Activated naive CD8-positive, alpha-beta T cell (primary cell): ENCODE measurements around the gene HSF2BP.
"Not testable (repeated sequence)": the region's sequence is repeated elsewhere in the genome, so short reads cannot be mapped to it uniquely, and the experiment has no call there.

ENCODE experiments used
- H3K27ac Mint-ChIP-seq: one replicate; pipeline ENCODE4 v1.8.0; 2021; ENCODE audit warnings: mixed read lengths
- H3K27me3 Mint-ChIP-seq: one replicate; pipeline ENCODE4 v1.8.0; 2021; ENCODE audit warnings: mixed read lengths
- H3K36me3 Mint-ChIP-seq: one replicate; pipeline ENCODE4 v1.8.0; 2021; ENCODE audit warnings: mixed read lengths
- H3K4me1 Mint-ChIP-seq: one replicate; pipeline ENCODE4 v1.8.0; 2021; ENCODE audit warnings: low read depth, mixed read lengths
- H3K4me3 Mint-ChIP-seq: one replicate; pipeline ENCODE4 v1.8.0; 2021; ENCODE audit warnings: mild to moderate bottlenecking, mixed read lengths
- H3K9me3 Mint-ChIP-seq: one replicate; pipeline ENCODE4 v1.8.0; 2021; ENCODE audit warnings: low read depth, mixed read lengths

The HSF2BP gene

DNA sequence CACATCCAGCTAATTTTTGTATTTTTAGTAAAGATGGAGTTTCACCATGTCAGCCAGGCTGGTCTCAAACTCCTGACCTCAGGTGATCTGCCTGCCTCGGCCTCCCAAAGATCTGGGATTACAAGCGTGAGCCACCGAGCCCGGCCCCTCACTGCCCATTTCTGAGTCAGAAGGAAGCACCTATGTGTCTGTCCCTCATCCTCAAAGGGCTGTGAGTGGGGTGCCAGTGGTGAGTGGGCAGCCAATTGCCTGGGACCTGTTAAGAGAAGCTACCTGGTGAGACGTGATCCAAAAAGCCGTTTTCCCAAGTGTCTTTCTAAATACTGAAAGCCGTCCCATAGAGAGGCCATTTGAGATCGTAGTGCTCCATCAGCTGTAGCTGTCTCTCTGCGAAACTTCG is 32.5 kb upstream of the HSF2BP start:
- Mint-ChIP-seq H3K4me3 (no peak overlapping the region), H3K27ac (no peak overlapping the region), H3K9me3 (no peaks in the 10 kb centered on the region), H3K4me1 (peaks cover 1% of the 10 kb centered on the region), H3K36me3 (peaks cover 8% of the 10 kb centered on the region), H3K27me3 (no peaks in the 10 kb centered on the region)

DNA sequence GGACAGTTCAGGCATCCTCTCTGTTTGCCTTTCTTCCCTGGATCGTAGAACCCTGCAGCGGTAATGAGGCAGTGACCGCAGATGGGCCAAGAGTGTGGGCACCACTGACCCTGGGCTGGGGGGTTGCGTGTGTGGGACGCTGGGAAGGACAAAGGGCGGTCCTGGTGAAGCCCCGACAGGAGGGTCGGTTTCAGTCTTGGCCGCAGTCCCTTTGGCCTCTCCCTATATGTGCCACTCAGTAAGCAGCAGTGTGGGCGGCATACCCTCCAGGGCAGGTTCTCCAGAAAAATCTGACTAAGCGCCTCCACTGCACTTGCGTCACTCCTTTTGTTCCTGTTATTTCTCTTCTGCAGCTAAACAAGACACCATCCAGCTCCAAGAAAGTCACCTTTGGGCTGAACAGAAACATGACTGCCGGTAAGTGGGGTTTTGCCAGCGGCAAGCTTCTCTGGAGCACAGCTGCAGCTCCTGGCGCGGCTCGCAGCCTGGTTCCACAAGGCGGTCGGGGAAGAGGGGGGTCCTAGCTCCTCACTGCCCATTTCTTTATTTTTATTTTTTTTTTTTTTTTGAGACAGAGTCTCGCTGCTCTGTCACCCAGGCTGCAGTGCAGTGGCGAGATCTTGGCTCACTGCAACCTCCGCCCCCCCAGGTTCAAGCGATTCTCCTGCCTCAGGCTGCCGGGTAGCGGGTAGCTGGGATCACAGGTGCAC is 32.0 kb upstream of the HSF2BP start:
- Mint-ChIP-seq H3K9me3 (no peaks in the 10 kb centered on the region), H3K27me3 (no peaks in the 10 kb centered on the region), H3K4me1 (no peaks in the 10 kb centered on the region), H3K36me3 (peaks cover 7% of the 10 kb centered on the region), H3K27ac (no peak overlapping the region), H3K4me3 (no peak overlapping the region)

DNA sequence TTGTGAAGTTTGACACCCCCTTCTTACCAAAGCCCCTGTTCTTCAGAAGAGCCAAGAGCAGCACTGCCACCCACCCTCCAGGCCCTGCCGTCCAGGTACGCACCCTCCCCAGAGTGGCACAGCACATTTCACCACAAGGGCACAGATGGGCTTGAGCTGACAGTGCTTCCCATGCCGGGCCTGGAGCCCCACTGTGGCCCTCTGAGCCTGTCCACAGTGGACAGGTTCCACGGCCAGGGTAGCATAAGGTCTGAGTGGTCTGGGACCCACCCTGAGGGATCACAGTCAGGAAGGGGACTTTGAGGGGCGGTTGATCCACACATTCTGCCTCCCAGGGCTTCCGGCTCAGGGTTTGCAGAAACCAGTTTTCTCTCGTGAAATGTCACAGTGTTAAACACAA is 31.1 kb upstream of the HSF2BP start:
- Mint-ChIP-seq H3K27ac (no peak overlapping the region), H3K9me3 (no peaks in the 10 kb centered on the region), H3K4me3 (no peak overlapping the region), H3K27me3 (no peaks in the 10 kb centered on the region), H3K36me3 (peaks cover 8% of the 10 kb centered on the region), H3K4me1 (no peaks in the 10 kb centered on the region)

DNA sequence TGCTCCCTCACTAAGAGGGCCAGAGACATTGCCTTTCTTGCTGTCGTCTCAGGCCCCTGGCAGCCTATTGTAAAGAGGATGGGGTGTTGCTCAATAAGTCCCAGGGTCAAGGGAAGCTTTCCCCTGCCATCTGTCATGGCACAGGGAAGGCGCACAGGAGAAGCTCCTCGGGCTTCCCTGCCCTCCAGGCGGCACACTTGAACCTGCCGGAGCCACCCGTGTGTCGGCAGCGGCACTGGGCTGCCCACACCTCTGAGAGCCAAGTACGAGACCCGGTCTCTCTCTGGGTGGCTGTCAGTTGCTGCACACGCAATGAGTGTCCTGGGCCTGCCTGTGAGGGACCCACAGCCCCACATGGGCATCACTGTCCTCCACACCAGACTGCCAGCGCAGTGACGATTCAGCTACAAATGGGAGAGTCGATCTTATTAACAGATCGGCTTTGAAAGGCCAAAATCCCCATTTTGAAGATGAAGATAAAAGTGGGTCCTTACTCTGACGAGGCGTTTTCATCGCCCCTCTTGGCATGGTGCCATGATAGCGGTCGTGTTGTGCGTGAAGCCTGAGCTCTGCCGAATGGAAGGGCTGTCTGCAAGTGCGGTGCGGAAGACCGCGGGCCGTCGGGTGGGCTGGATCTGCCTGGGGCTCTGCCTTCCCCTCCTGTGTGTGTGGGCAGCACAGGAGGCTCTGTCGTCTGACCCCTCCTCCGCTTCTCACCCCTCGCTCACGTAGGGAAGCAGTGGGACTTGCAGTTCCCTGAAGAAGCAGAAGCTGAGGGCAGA is 30.5 kb upstream of the HSF2BP start:
- no peaks in the 10 kb centered on the region for H3K27me3 Mint-ChIP-seq
- H3K4me3 Mint-ChIP-seq = no peak overlapping the region
- H3K27ac Mint-ChIP-seq = no peak overlapping the region
- no peaks in the 10 kb centered on the region for H3K9me3 Mint-ChIP-seq
- H3K4me1 Mint-ChIP-seq = no peaks in the 10 kb centered on the region
- H3K36me3 Mint-ChIP-seq = peaks cover 11% of the 10 kb centered on the region

DNA sequence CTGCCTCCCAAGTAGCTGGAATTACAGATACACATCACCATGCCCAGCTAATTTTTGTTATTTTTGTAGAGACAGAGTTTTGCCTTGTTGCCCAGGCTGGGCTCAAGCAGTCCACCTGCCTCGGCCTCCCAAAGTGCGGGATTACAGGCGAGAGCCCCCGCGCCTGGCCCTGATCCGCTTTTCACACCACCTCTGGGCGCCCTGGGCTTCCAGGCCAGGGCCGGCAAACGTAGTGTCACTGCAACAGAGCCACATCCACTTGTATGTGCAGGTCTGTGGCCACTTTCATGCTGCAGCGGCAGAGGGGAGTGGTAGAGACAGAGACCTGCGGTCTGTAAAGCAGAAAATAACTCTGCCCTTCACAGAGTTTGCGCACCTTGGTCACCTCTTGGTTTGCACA is 29.6 kb upstream of the HSF2BP start:
- Mint-ChIP-seq H3K27ac (no peak overlapping the region), H3K4me3 (no peak overlapping the region), H3K27me3 (no peaks in the 10 kb centered on the region), H3K36me3 (peaks cover 9% of the 10 kb centered on the region), H3K4me1 (no peaks in the 10 kb centered on the region), H3K9me3 (no peaks in the 10 kb centered on the region)

DNA sequence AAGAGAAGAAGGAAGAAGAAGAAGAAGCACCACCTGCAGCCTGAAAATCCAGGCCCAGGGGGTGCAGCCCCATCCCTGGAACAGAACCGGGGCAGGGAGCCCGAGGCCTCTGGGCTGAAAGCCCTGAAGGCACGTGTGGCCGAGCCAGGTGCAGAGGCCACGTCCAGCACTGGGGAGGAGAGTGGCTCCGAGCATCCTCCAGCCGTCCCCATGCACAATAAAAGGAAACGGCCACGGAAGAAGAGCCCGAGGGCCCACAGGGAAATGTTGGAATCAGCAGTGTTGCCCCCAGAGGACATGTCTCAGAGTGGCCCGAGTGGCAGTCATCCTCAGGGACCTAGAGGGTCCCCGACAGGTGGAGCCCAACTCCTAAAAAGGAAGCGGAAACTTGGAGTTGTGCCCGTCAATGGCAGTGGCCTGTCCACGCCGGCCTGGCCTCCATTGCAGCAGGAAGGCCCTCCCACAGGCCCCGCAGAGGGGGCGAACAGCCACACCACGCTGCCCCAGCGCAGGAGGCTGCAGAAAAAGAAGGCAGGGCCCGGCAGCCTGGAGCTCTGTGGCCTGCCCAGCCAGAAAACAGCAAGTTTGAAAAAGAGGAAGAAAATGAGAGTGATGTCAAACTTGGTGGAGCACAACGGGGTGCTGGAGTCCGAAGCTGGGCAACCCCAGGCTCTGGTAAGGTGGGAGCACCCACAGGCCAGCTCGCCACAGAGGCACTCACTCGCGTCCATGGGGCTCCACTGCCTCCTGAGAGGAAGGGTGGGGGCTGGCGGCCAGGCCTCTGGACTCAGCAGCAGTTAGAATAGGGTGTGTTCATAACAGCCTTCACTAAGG is 28.5 kb upstream of the HSF2BP start:
- no peaks in the 10 kb centered on the region for H3K9me3 Mint-ChIP-seq
- no peaks in the 10 kb centered on the region for H3K4me1 Mint-ChIP-seq
- H3K4me3 Mint-ChIP-seq = no peak overlapping the region
- no peaks in the 10 kb centered on the region for H3K27me3 Mint-ChIP-seq
- H3K27ac Mint-ChIP-seq = no peak overlapping the region
- peaks cover 9% of the 10 kb centered on the region for H3K36me3 Mint-ChIP-seq

DNA sequence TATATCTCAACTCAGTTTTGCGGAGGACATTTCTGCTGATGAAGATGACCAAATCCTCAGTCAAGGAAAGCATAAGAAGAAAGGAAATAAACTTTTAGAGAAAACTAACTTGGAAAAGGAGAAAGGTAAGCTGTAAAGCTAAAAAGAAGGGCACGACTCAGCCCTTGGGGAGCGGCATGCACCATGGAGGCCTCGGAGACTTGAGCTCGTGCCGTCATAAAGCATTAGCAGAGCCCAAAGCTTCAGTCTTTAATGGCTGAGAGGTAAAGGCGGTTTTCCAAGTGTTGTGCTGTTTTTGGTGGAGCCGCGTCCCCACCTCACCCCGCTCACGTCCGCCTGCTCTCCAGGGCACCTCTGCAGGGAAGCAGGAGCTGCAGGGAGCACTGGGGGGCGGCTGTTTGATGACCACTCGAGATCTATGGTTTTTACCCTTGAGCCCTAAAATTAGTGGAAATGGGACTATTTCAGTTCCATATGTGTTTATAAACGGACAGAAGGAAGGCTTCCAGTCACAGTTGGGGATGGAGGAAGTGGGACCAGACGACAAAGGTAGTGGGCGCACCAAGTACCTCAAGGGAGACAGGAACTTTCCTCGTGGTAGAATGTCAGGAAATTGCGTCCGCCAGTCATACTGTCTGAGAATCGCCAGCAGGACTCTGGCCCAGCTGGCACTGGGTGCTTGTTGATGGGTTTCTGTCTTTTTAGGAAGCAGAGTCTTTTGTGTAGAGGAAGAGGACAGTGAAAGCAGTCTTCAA is 27.7 kb upstream of the HSF2BP start:
- H3K4me3 Mint-ChIP-seq = no peak overlapping the region
- peaks cover 7% of the 10 kb centered on the region for H3K36me3 Mint-ChIP-seq
- no peak overlapping the region for H3K27ac Mint-ChIP-seq
- no peaks in the 10 kb centered on the region for H3K4me1 Mint-ChIP-seq
- no peaks in the 10 kb centered on the region for H3K27me3 Mint-ChIP-seq
- no peaks in the 10 kb centered on the region for H3K9me3 Mint-ChIP-seq

DNA sequence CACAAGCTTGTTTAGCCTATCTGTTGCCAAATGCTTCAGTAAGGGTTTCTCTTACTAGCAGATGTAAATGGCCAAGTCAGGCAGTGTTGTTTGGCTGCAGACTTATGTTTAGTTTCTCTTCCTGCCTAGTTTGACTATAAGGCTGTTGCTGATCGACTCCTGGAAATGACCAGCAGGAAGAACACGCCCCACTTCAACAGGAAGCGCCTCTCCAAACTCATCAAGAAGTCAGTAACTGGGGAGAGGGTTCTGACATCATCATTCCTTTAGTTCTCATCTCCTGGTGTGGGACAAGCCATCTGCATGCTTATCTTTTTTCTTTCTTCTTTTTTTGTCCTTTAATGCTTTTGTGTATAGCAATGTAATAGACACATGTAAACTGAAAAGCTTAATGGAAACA is 25.1 kb upstream of the HSF2BP start:
- no peak overlapping the region for H3K27ac Mint-ChIP-seq
- H3K9me3 Mint-ChIP-seq = no peaks in the 10 kb centered on the region
- no peak overlapping the region for H3K4me3 Mint-ChIP-seq

DNA sequence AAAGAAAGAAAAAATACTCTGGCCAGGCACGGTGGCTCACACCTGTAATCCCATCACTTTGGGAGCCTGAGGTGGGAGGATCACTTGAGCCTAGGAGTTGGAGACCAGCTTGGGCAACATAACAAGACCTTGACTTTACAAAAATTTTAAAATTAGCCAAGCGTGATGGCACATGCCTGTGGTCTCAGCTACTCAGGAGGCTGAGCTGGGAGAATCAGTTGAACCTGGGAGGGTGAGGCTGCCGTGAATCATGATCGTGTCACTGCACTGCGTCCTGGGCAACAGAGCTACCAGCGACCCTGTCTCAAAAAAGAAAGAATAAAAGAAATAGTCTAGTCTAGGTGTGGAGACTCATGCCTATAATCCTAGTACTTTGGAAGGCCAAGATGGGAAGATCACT is 22.4 kb upstream of the HSF2BP start:
- Mint-ChIP-seq H3K4me1 (peaks cover 8% of the 10 kb centered on the region), H3K4me3 (no peak overlapping the region), H3K9me3 (no peaks in the 10 kb centered on the region), H3K27ac (no peak overlapping the region), H3K27me3 (no peaks in the 10 kb centered on the region), H3K36me3 (peaks cover 12% of the 10 kb centered on the region)

More for the DNA sequence above, 25.1 kb upstream of the HSF2BP start:
- Mint-ChIP-seq H3K36me3 (peaks cover 13% of the 10 kb centered on the region), H3K27me3 (no peaks in the 10 kb centered on the region), H3K4me1 (peaks cover 4% of the 10 kb centered on the region)

DNA sequence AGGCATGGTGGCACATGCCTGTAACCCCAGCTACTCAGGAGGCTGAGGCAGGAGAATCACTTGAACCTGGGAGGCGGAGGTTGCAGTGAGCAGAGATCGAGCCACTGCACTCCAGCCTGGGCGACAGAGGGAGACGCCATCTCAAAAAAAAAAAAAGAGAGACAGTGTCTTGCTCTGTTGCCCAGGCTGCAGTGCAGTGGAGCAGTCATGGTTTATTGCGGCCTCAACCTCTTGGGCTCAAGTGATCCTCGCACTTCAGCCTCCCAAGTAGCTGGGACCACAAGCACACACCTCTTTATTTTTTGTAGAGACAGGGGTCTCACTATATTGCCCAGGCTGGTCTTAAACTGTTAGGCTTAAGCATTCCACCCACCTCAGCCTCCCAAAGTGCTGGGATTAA is 21.1 kb upstream of the HSF2BP start:
- peaks cover 11% of the 10 kb centered on the region for H3K36me3 Mint-ChIP-seq
- not testable (repeated sequence) for H3K27me3 Mint-ChIP-seq, H3K4me3 Mint-ChIP-seq, H3K4me1 Mint-ChIP-seq, H3K27ac Mint-ChIP-seq, H3K9me3 Mint-ChIP-seq

DNA sequence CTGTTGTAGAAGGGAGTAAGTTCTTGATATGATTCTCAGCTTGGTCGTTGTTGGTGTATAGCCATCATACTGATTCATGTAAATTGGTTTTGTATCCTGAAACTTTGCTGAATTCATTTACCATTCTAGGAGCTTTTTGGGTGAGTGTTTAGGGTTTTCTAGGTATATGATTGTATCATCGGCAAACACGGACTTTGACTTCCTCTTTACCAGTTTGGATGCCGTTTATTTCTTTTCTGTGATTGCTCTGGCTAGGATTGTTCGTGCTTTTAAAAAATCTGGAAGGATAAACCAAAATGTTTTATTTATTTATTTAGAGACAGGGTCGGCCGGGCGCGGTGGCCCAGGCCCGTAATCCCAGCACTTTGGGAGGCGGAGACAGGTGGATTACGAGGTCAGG is 20.7 kb upstream of the HSF2BP start:
- no peak overlapping the region for H3K27ac Mint-ChIP-seq
- no peaks in the 10 kb centered on the region for H3K27me3 Mint-ChIP-seq
- peaks cover 8% of the 10 kb centered on the region for H3K36me3 Mint-ChIP-seq
- H3K4me3 Mint-ChIP-seq = no peak overlapping the region
- H3K9me3 Mint-ChIP-seq = no peaks in the 10 kb centered on the region
- peaks cover 8% of the 10 kb centered on the region for H3K4me1 Mint-ChIP-seq

DNA sequence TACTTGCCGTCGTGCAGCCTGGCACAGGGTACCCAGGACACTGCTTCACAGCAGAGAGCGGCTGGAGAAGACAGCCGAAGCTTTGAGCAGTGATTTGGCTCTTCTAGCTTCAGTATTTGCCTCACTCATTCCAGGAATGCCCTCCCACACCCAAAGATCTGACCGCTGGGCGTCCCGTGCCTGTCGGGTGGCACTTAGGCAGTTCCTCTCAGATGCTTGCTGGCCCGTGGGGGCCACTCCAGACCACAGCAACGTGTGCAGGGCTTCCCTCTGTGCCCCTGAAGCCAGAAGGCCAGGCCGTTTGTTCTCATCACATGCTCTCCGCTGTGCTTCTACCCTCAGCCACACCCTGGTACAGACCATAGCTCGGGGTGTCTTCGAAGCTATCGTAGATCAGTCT is 17.1 kb upstream of the HSF2BP start:
- peaks cover 8% of the 10 kb centered on the region for H3K4me1 Mint-ChIP-seq
- no peak overlapping the region for H3K27ac Mint-ChIP-seq
- no peaks in the 10 kb centered on the region for H3K9me3 Mint-ChIP-seq
- H3K27me3 Mint-ChIP-seq = no peaks in the 10 kb centered on the region
- peaks cover 8% of the 10 kb centered on the region for H3K36me3 Mint-ChIP-seq
- H3K4me3 Mint-ChIP-seq = no peak overlapping the region

DNA sequence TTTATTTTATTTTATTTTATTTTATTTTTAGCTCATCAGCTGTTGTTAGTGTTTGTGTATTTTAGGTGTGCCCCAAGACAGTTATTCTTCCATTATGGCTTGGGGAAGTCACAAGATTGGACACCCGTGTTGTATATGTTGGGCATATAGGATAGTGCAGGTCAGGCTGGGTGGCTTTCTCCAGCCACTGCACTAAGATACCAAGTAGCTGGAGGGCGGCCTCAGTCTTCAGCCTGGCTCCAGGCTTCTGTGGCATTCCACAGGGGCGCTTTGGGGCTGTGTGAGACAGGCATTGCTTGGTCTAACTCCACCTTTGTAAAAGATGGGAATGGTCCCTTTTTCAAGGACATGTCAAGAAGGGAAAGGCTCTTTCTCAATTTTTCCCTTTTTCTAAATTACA is 16.6 kb upstream of the HSF2BP start:
- Mint-ChIP-seq H3K27ac (no peak overlapping the region), H3K27me3 (no peaks in the 10 kb centered on the region), H3K36me3 (peaks cover 8% of the 10 kb centered on the region), H3K9me3 (no peaks in the 10 kb centered on the region), H3K4me1 (peaks cover 8% of the 10 kb centered on the region), H3K4me3 (no peak overlapping the region)

DNA sequence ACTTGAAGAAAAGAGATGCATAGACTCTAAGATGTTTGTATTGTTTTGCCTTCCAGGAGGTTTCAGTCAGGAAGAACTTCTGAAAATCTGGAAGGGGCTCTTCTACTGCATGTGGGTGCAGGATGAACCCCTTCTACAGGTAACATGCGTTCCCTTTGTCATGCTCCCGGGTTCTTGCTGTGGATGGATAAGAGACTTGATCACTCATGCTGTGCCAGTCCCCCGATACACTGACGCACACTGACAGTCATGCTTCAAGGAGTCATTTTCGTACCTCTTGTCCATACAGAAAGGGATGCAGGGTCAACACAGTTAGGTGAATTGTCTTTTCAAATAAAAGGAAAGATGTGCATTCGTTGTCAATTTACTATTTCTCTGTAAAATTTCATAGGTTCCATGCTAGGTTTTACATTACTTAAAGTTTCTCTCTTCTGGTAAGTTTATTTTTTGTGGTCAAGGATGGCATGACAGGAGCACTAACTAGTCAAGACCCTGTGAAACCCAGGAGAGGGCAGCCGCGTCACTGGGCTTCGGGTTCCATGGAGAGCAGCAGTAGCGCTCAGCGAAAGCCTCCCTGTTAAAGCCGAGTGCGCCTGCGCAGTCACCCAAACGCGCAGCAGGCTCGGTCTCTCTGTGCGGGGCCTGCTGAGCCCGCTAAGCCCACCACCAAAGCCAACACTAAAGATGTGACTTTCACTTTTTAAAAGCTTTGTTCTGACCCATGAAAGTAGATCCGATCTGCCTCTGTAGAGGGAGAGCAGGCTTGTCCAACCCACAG is 10.7 kb upstream of the HSF2BP start:
- no peak overlapping the region for H3K4me3 Mint-ChIP-seq
- no peaks in the 10 kb centered on the region for H3K9me3 Mint-ChIP-seq
- peaks cover 26% of the 10 kb centered on the region for H3K4me1 Mint-ChIP-seq
- no peaks in the 10 kb centered on the region for H3K27me3 Mint-ChIP-seq
- peaks cover 5% of the 10 kb centered on the region for H3K36me3 Mint-ChIP-seq
- no peak overlapping the region for H3K27ac Mint-ChIP-seq
